Measurements from ENCODE around the gene CASZ1.

DNA sequence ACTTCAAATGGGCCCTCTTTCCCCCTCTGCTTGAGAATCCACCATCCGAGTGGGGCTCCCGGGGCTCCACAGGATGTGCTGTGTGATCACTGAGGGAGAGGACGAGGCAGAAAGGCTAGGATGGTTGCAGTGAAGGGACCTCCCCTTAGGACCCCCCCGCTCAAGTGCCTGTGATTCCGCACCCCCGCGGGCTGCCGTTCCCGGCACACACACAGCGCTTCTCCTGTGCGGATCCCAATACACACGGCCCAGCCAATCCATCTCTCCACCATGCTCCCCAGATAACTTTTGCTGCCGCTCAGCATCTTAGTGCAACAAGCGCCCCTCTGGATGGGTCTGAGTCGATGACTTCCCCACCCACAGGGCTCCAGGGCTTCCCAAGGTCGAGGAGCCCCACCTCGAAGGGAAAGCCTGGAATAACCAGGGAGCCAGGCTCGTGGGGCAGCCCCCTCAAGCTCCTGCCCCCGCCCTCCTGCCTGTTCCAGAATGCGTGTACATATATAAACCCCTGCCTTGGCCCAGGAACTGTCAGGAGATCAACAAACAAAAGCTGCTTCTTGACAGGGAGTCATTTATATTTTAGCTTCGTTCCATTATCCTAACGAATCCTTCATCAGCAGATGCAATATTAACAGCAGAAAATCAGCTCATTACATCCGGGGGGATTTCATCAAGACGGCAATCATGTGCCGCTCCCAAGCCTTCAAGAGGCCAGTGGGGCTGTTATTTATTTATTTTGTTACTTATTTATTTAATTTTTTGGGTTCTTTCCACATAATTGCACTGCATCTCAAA lies 83.7 kb downstream of the CASZ1 start:
- TF ChIP-seq POLR2A (IDR thresholded peaks at IDR 0.05) = no peak
- TF ChIP-seq, protein P1, sequence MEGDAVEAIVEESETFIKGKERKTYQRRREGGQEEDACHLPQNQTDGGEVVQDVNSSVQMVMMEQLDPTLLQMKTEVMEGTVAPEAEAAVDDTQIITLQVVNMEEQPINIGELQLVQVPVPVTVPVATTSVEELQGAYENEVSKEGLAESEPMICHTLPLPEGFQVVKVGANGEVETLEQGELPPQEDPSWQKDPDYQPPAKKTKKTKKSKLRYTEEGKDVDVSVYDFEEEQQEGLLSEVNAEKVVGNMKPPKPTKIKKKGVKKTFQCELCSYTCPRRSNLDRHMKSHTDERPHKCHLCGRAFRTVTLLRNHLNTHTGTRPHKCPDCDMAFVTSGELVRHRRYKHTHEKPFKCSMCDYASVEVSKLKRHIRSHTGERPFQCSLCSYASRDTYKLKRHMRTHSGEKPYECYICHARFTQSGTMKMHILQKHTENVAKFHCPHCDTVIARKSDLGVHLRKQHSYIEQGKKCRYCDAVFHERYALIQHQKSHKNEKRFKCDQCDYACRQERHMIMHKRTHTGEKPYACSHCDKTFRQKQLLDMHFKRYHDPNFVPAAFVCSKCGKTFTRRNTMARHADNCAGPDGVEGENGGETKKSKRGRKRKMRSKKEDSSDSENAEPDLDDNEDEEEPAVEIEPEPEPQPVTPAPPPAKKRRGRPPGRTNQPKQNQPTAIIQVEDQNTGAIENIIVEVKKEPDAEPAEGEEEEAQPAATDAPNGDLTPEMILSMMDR (IDR thresholded peaks at IDR 0.05) = no peak

Data from thyroid gland (tissue), 4 donors.